H1 (cell line): Measurements from ENCODE around the gene AMIGO2. TPM values are rescaled to one million over a fixed set of nuclear protein-coding genes. Genes with fewer than 3 reads are reported as not detected.
A peak's percentile ranks its signal among the peaks of the same experiment; 100 is the strongest.

ENCODE experiments used
- CTCF ChIA-PET: fragments of 300-600 bp; sonication (Branson Sonifier 250); formaldehyde crosslinking; loops from one replicate; lab custom pipeline; 2021; ENCODE audit not compliant: partially characterized antibody; lab: Charles Lee
- POLR2A ChIA-PET: fragments of 300-600 bp; sonication (Branson Sonifier 250); formaldehyde crosslinking; loops from one replicate; lab custom pipeline; 2021; ENCODE audit warnings: inconsistent platforms; ENCODE audit not compliant: partially characterized antibody; lab: Charles Lee
- DNase-seq, 2 experiments: peaks; one replicate each; pipeline versions ENCODE4 v3.0.0 to v3.0.0-alpha.2; 2010 to 2022; ENCODE audit warnings: low spot score in 2 of 2, low read depth in 1 of 2, mixed read lengths in 1 of 2
- FAIRE-seq: peaks from 2 replicates; lab custom pipeline; 2011; peaks lifted over from hg19 to GRCh38; lab: Jason Lieb, UNC
- H2AFZ ChIP-seq: 2 replicates; pipeline ENCODE4 v1.8.1; 2012; ENCODE audit warnings: low read length, inconsistent platforms
- H2AK5ac ChIP-seq: 2 replicates; pipeline ENCODE4 v1.6.1; 2013; ENCODE audit warnings: low read depth, low read length
- H2BK120ac ChIP-seq: replicated peaks from 2 replicates; pipeline ENCODE3; 2013; ENCODE audit warnings: low read depth, low read length, inconsistent platforms
- H2BK12ac ChIP-seq: 2 replicates; pipeline ENCODE4 v1.6.1; 2013; ENCODE audit warnings: low read depth, low read length
- H2BK15ac ChIP-seq: 2 replicates; pipeline ENCODE4 v1.6.1; 2013; ENCODE audit warnings: low read length
- H2BK20ac ChIP-seq: 2 replicates; pipeline ENCODE4 v1.6.1; 2013; ENCODE audit warnings: low read length
- H2BK5ac ChIP-seq: 2 replicates; pipeline ENCODE4 v1.6.1; 2013; ENCODE audit warnings: low read depth, low read length
- H3K14ac ChIP-seq: 2 replicates; pipeline ENCODE4 v1.6.1; 2013; ENCODE audit warnings: inconsistent platforms; ENCODE audit not compliant: insufficient read length
- H3K18ac ChIP-seq: 2 replicates; pipeline ENCODE4 v1.6.1; 2013; ENCODE audit warnings: low read length; ENCODE audit errors: extremely low read depth
- H3K23ac ChIP-seq: 2 replicates; pipeline ENCODE4 v1.6.1; 2013; ENCODE audit warnings: inconsistent platforms; ENCODE audit not compliant: insufficient read length
- H3K23me2 ChIP-seq: 2 replicates; pipeline ENCODE4 v1.6.1; 2013; ENCODE audit warnings: low read depth, low read length
- H3K27ac ChIP-seq: 2 replicates; pipeline ENCODE4 v1.6.1; 2011; ENCODE audit warnings: low read depth, low read length, inconsistent platforms
- H3K27me3 ChIP-seq, 4 experiments: replicated peaks in 1 of 4; 1 replicate in 1 of 4; 2 replicates in 3 of 4; pipeline versions ENCODE4 v1.6.1 to v1.8.1; 2011 to 2013; ENCODE audit warnings: low read length in 3 of 4, mild to moderate bottlenecking in 3 of 4, inconsistent platforms in 2 of 4, mixed read lengths in 2 of 4, moderate library complexity in 1 of 4; ENCODE audit not compliant: control insufficient read depth in 3 of 4, insufficient read depth in 3 of 4; ENCODE audit errors: extremely low read depth in 1 of 4
- H3K36me3 ChIP-seq, 4 experiments: 2 replicates each; pipeline versions ENCODE4 v1.6.1 to v1.8.1; 2011 to 2013; ENCODE audit warnings: mild to moderate bottlenecking in 4 of 4, low read length in 3 of 4, moderate library complexity in 2 of 4, control low read depth in 1 of 4, inconsistent platforms in 1 of 4; ENCODE audit not compliant: insufficient read depth in 4 of 4, control insufficient read depth in 2 of 4
- H3K4ac ChIP-seq: replicated peaks from 2 replicates; pipeline ENCODE3; 2013; ENCODE audit warnings: low read length, low read depth, mixed read lengths, inconsistent platforms; ENCODE audit not compliant: insufficient read length
- H3K4me1 ChIP-seq, 4 experiments: replicated peaks in 1 of 4; 1 replicate in 1 of 4; 2 replicates in 3 of 4; pipeline versions ENCODE4 v1.6.1 to v1.8.1; 2011 to 2013; ENCODE audit warnings: low read length in 3 of 4, inconsistent platforms in 2 of 4, mixed read lengths in 1 of 4; ENCODE audit not compliant: insufficient read depth in 4 of 4, control insufficient read depth in 3 of 4
- H3K4me2 ChIP-seq, 2 experiments: 2 replicates each; pipeline versions ENCODE4 v1.6.1 to v1.8.1; 2011 to 2013; ENCODE audit warnings: low read depth in 2 of 2, low read length in 2 of 2, control low read depth in 1 of 2, inconsistent platforms in 1 of 2, mild to moderate bottlenecking in 1 of 2; ENCODE audit not compliant: insufficient read depth in 1 of 2
- H3K4me3 ChIP-seq, 4 experiments: fragments of 200-600, 300-600 bp in 1 of 4; sonication (generic), shearing (Covaris generic), sonication (Bioruptor Twin) in 1 of 4; 2 replicates each; pipeline versions ENCODE4 v1.5.1 to v1.8.1; 2011 to 2016; ENCODE audit warnings: low read length in 4 of 4, low read depth in 3 of 4, control low read depth in 2 of 4, inconsistent platforms in 2 of 4, mild to moderate bottlenecking in 2 of 4, mixed read lengths in 1 of 4, moderate library complexity in 1 of 4; ENCODE audit not compliant: insufficient read depth in 2 of 4; ENCODE audit errors: extremely low read depth in 1 of 4
- H3K56ac ChIP-seq: replicated peaks from 2 replicates; pipeline ENCODE3; 2013; ENCODE audit warnings: low read depth, mild to moderate bottlenecking, mixed read lengths, low read length, inconsistent platforms; ENCODE audit not compliant: insufficient read length
- H3K79me1 ChIP-seq: 2 replicates; pipeline ENCODE4 v1.6.1; 2013; ENCODE audit warnings: low read depth, low read length, control low read depth
- H3K79me2 ChIP-seq, 2 experiments: 2 replicates each; pipeline versions ENCODE4 v1.6.1 to v1.8.1; 2012 to 2013; ENCODE audit warnings: low read length in 2 of 2, mild to moderate bottlenecking in 2 of 2, inconsistent platforms in 1 of 2; ENCODE audit not compliant: insufficient read depth in 2 of 2, control insufficient read depth in 1 of 2
- H3K9ac ChIP-seq, 4 experiments: replicated peaks in 1 of 4; 1 replicate in 1 of 4; 2 replicates in 3 of 4; pipeline versions ENCODE4 v1.6.1 to v1.8.1; 2011 to 2013; ENCODE audit warnings: low read depth in 3 of 4, low read length in 3 of 4, control low read depth in 2 of 4, mild to moderate bottlenecking in 2 of 4, moderate library complexity in 2 of 4, inconsistent platforms in 1 of 4; ENCODE audit errors: extremely low read depth in 1 of 4
- H3K9me3 ChIP-seq, 2 experiments: 2 replicates each; pipeline versions ENCODE4 v1.6.1 to v1.8.1; 2012 to 2013; ENCODE audit warnings: mild to moderate bottlenecking in 2 of 2, moderate library complexity in 2 of 2, control low read depth in 1 of 2, inconsistent platforms in 1 of 2, low read depth in 1 of 2, low read length in 1 of 2, mixed read lengths in 1 of 2; ENCODE audit not compliant: insufficient read depth in 2 of 2
- H4K20me1 ChIP-seq, 2 experiments: replicated peaks in 1 of 2; 2 replicates each; pipeline versions ENCODE3 to v1.8.1; 2011 to 2013; ENCODE audit warnings: inconsistent platforms in 2 of 2, low read length in 2 of 2, mild to moderate bottlenecking in 1 of 2; ENCODE audit not compliant: insufficient read depth in 2 of 2, control insufficient read depth in 1 of 2
- H4K5ac ChIP-seq: 2 replicates; pipeline ENCODE4 v1.6.1; 2013; ENCODE audit warnings: low read length, low read depth, mixed read lengths, inconsistent platforms; ENCODE audit not compliant: insufficient read length
- H4K8ac ChIP-seq: 2 replicates; pipeline ENCODE4 v1.8.0; 2013; ENCODE audit warnings: mild to moderate bottlenecking, moderate library complexity, low read length, inconsistent platforms; ENCODE audit not compliant: insufficient read depth; ENCODE audit errors: extremely low read depth
- H4K91ac ChIP-seq: replicated peaks from 2 replicates; pipeline ENCODE3; 2013; ENCODE audit warnings: low read length, mixed read lengths, inconsistent platforms; ENCODE audit not compliant: insufficient read length
- YY1 ChIP-seq: IDR thresholded peaks from 2 replicates; pipeline ENCODE4 v1.6.1; 2011; ENCODE audit warnings: low read depth, mild to moderate bottlenecking, low read length
- WGBS, 2 experiments: shearing (Covaris generic) in 1 of 2; methylation state at CpG; one replicate each; pipeline versions ENCODE4 v1.1.6 to v1.1.7; 2013 to 2015; ENCODE audit warnings: low lambda C conversion rate in 2 of 2, mixed read lengths in 2 of 2, inconsistent platforms in 1 of 2, low coverage in 1 of 2, missing lambda C conversion rate in 1 of 2; ENCODE audit not compliant: insufficient replicate concordance in 2 of 2, insufficient coverage in 1 of 2, insufficient read length in 1 of 2; ENCODE audit errors: extremely low coverage in 1 of 2, missing lambda C conversion rate in 1 of 2; 5-methylcytosine and 5-hydroxymethylcytosine counted together
- long read RNA-seq, 2 experiments: library from RNA in 1 of 2; library from capped mRNA in 1 of 2; stranded (forward); transcript quantifications; one replicate each; pipeline ENCODE4 v2.0.0, GENCODE V29; 2021; ENCODE audit warnings: inconsistent platforms in 1 of 2
- polyA minus RNA-seq, 3 experiments: library from RNA; depleted of rRNA, polyadenylated mRNA; stranded (reverse); fragments of >200 nt; gene quantifications; 1 replicate in 2 of 3; 2 replicates in 1 of 3; pipeline ENCODE4 v1.2.3, GENCODE V29; 2011
- polyA plus RNA-seq, 7 experiments: library from polyadenylated mRNA; depleted of rRNA in 3 of 7; stranded (reverse) in 5 of 7; unstranded in 2 of 7; fragments of >200 nt in 5 of 7; fragments of 200-250 nt in 2 of 7; gene quantifications; 1 replicate in 5 of 7; 2 replicates in 1 of 7; 4 replicates in 1 of 7; pipeline versions ENCODE4 v1.2.1 to v1.2.3, GENCODE V29; 2011 to 2013; ENCODE audit warnings: missing spikeins in 2 of 7, mixed read lengths in 2 of 7
- total RNA-seq: library from RNA; stranded (reverse); fragmentation: NEBNext Ultra II Directional; extraction: Animal tissue kit (Norgen Biotek cat#: 25700); gene quantifications from 2 replicates; pipeline ENCODE4 v1.2.1, GENCODE V29; 2021

The AMIGO2 gene, protein sequence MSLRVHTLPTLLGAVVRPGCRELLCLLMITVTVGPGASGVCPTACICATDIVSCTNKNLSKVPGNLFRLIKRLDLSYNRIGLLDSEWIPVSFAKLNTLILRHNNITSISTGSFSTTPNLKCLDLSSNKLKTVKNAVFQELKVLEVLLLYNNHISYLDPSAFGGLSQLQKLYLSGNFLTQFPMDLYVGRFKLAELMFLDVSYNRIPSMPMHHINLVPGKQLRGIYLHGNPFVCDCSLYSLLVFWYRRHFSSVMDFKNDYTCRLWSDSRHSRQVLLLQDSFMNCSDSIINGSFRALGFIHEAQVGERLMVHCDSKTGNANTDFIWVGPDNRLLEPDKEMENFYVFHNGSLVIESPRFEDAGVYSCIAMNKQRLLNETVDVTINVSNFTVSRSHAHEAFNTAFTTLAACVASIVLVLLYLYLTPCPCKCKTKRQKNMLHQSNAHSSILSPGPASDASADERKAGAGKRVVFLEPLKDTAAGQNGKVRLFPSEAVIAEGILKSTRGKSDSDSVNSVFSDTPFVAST
- total RNA-seq (3.3 TPM in 2 replicates), polyA plus RNA-seq (2011; rRNA removed) (0.78 and 1.7 TPM in 2 replicates), polyA minus RNA-seq (2011; rRNA and poly(A)+ RNA removed) (2.2 and 3.1 TPM in 2 replicates)
- polyA plus RNA-seq (2011; cell fraction: cytosol; rRNA removed) = 1.1 TPM
- polyA plus RNA-seq (2011; cell fraction: nucleus; rRNA removed) = 1.00 TPM
- 1.9 to 4.3 TPM (median 2.7 TPM) in 4 replicates for polyA plus RNA-seq (2012, experiment 1 of 2)
- polyA plus RNA-seq (2012, experiment 2 of 2) = 0.87 TPM
- 4.4 TPM for polyA plus RNA-seq (2013, experiment 1 of 2)
- polyA plus RNA-seq (2013, experiment 2 of 2) = 5.3 TPM
- polyA minus RNA-seq (2011; cell fraction: cytosol; rRNA and poly(A)+ RNA removed) = 0.59 TPM
- 2.2 TPM for polyA minus RNA-seq (2011; cell fraction: nucleus; rRNA and poly(A)+ RNA removed)
- long read RNA-seq, experiment 1, partial matches to known transcripts = 0 of 5 reads
- long read RNA-seq, experiment 1, other reads (novel, unspliced or antisense) = 3 of 5 reads
- long read RNA-seq, experiment 2, partial matches to known transcripts = 0 of 1 reads
- long read RNA-seq, experiment 2, other reads (novel, unspliced or antisense) = 0 of 1 reads

DNA sequence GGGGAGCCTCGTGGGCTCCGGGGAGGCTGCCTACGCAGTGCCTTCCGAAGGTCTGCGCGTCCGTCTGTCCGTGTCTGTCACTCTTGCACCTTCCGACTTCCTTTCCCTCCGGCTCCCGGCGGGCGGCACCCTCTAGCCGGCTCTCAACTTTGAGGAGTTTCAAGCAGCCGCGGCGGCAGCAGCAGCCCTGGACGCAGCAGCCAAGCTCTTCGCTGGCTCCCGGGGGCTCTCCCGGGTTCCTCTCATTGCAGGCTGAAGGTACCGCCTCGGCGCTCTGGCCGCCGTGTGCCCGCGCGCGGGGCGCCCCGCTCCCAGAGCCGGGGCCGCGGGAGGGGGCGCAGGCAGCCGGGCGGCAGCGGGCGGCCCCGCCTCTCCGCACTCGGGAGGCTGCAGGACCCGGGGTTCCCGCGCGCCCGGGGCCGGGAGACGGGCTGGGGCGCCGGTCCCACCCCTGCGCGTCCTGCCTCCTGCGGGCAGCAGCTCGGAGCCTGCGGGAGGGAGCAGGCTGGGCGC lies at the start of gene AMIGO2, which contains the start of gene PCED1B:
TSS of gene AMIGO2 (minus strand) at position 492 of the 513 bp plus-strand sequence. CDS start 957 bp downstream, outside the sequence.
TSS of gene PCED1B (plus strand) at position 154 of the 513 bp plus-strand sequence. CDS start 155,443 bp downstream, outside the sequence.
- H2BK20ac ChIP-seq = no peak within 1 kb of the TSS
- H4K8ac ChIP-seq = no peak within 1 kb of the TSS; the same call in 1 of the 2 replicates
- H3K4ac ChIP-seq = no peak within 1 kb of the TSS
- H3K79me2 ChIP-seq = no peaks in the 10 kb centered on the region
- no peak within 1 kb of the TSS for H2AK5ac ChIP-seq
- no peak within 1 kb of the TSS for H2BK5ac ChIP-seq
- H3K9ac ChIP-seq = no peak within 1 kb of the TSS
- no peaks in the 10 kb centered on the region for H3K36me3 ChIP-seq
- no peak within 1 kb of the TSS for H3K14ac ChIP-seq
- H3K56ac ChIP-seq = no peak within 1 kb of the TSS
- H3K79me1 ChIP-seq = no peaks in the 10 kb centered on the region
- H4K5ac ChIP-seq = no peak within 1 kb of the TSS
- H3K27me3 ChIP-seq = peaks cover 0 to 23% (median 10%) of the 10 kb centered on the region in 4 experiments; a peak in 6 of 7 replicates
- H4K91ac ChIP-seq = peak within 1 kb of the TSS; percentile 16
- peaks cover 0 to 7% (median 1%) of the 10 kb centered on the region in 4 experiments; a peak in 2 of 7 replicates for H3K4me1 ChIP-seq
- FAIRE-seq = no peak
- peaks cover 13% of the 10 kb centered on the region for H3K23me2 ChIP-seq
- H4K20me1 ChIP-seq = no peaks in the 10 kb centered on the region
- peak within 1 kb of the TSS; percentile 88 for H2AFZ ChIP-seq
- peak in 1 of 2 experiments; percentile 67 for DNase-seq
- H3K23ac ChIP-seq = no peak within 1 kb of the TSS
- peak within 1 kb of the TSS; percentile 47 to 80 (median 67) for H3K4me3 ChIP-seq
- peak within 1 kb of the TSS; percentile 80 to 93 for H3K4me2 ChIP-seq
- H2BK12ac ChIP-seq = no peak within 1 kb of the TSS; the same call in 1 of the 2 replicates
- no peak within 1 kb of the TSS for H3K27ac ChIP-seq
- H3K18ac ChIP-seq = no peak within 1 kb of the TSS
- no peak within 1 kb of the TSS for H2BK120ac ChIP-seq
- CTCF ChIA-PET = interaction anchor here (0.9 to 3.3 kb wide), 10 partner anchors 8 to 231 kb away, joined by 3 to 21 read pairs (median 5); no protein-coding TSS in a partner anchor
- WGBS, 2 experiments = 0% methylated on average over 17 of the region's 58 CpGs; no CpG with 5 or more reads in 1 of the 2 experiments
- H2BK15ac ChIP-seq = 0 out of 2 replicates have a peak within 1 kb of the TSS, but pooled peaks have one; percentile 22
- no peaks in the 10 kb centered on the region for H3K9me3 ChIP-seq
- POLR2A ChIA-PET = interaction anchor here (1.3 to 2.4 kb wide), 2 partner anchors 9 to 11 kb away, joined by 5 to 6 read pairs; no protein-coding TSS in a partner anchor
- TF ChIP-seq YY1 = no peak
